PC-3 (cell line): ENCODE measurements around the gene TBX2. TPM values are rescaled to one million over a fixed set of nuclear protein-coding genes. Genes with fewer than 3 reads are reported as not detected.

ENCODE experiments used
- ATAC-seq: fragments of 200-7000 bp; cut with Tn5 transposase; 2 replicates; pipeline ENCODE4 v1.9.1; 2020; ENCODE audit warnings: mild to moderate bottlenecking, moderate library complexity
- BruUV-seq: library from RNA; stranded (reverse); fragments of 400-500 nt; replicated peaks from 2 replicates; lab custom pipeline; 2021; lab: Mats Ljungman, UMichigan
- CTCF ChIA-PET: fragments of 300-600 bp; sonication (Branson Sonifier 250); formaldehyde crosslinking; loops from one replicate; lab custom pipeline; 2022; ENCODE audit warnings: antibody characterized with exemption; lab: Charles Lee
- POLR2A ChIA-PET: fragments of 300-600 bp; sonication (Branson Sonifier 250); formaldehyde crosslinking; loops from one replicate; lab custom pipeline; 2022; ENCODE audit warnings: antibody characterized with exemption; ENCODE audit not compliant: unreplicated experiment; lab: Charles Lee
- DNase-seq: peaks from one replicate; pipeline ENCODE4 v3.0.0-alpha.2; 2015
- H2AFZ ChIP-seq: fragments of 300-600 bp; sonication (generic); 2 replicates; pipeline ENCODE4 v1.6.0; 2016; ENCODE audit warnings: antibody characterized with exemption, low read length
- H3F3A ChIP-seq: fragments of 300-600 bp; sonication (generic); one replicate; pipeline ENCODE4 v1.6.0; 2017; ENCODE audit warnings: antibody characterized with exemption, low read length, control low read depth, mild to moderate bottlenecking; ENCODE audit not compliant: unreplicated experiment
- H3K27ac ChIP-seq: fragments of 300-600 bp; sonication (generic); 2 replicates; pipeline ENCODE4 v1.5.1; 2016; ENCODE audit warnings: mild to moderate bottlenecking, low read length
- H3K27me3 ChIP-seq: fragments of 300-600 bp; sonication (generic); 2 replicates; pipeline ENCODE4 v1.6.1; 2016; ENCODE audit warnings: low read length, mixed read lengths
- H3K36me3 ChIP-seq: fragments of 300-600 bp; sonication (generic); 2 replicates; pipeline ENCODE4 v1.6.1; 2016; ENCODE audit warnings: low read depth, mixed run types, low read length, mixed read lengths
- H3K4me1 ChIP-seq: fragments of 300-600 bp; sonication (generic); 2 replicates; pipeline ENCODE4 v1.5.1; 2016; ENCODE audit warnings: low read length; ENCODE audit not compliant: insufficient read depth
- H3K4me2 ChIP-seq: fragments of 300-600 bp; sonication (generic); 2 replicates; pipeline ENCODE4 v1.6.0; 2016; ENCODE audit warnings: low read length
- H3K4me3 ChIP-seq: fragments of 300-600 bp; sonication (generic); 2 replicates; pipeline ENCODE4 v1.5.1; 2016; ENCODE audit warnings: mild to moderate bottlenecking, low read length, mixed read lengths
- H3K79me2 ChIP-seq: fragments of 300-600 bp; sonication (generic); 2 replicates; pipeline ENCODE4 v1.6.1; 2017; ENCODE audit warnings: low read length, mixed read lengths
- H3K9ac ChIP-seq: fragments of 300-600 bp; sonication (generic); 2 replicates; pipeline ENCODE4 v1.6.0; 2016; ENCODE audit warnings: mild to moderate bottlenecking, low read length
- H3K9me2 ChIP-seq: fragments of 300-600 bp; sonication (generic); replicated peaks from 2 replicates; pipeline ENCODE4 v1.6.1; 2016; ENCODE audit warnings: mixed run types, low read length, mixed read lengths
- H3K9me3 ChIP-seq: fragments of 300-600 bp; sonication (generic); 2 replicates; pipeline ENCODE4 v1.6.1; 2016; ENCODE audit warnings: low read length, mixed read lengths
- H4K20me1 ChIP-seq: fragments of 300-600 bp; sonication (generic); 2 replicates; pipeline ENCODE4 v1.6.1; 2016; ENCODE audit warnings: low read length, mixed read lengths
- CTCF ChIP-seq: fragments of 300-600 bp; sonication (generic); conservative IDR thresholded peaks from 2 replicates; pipeline ENCODE4 v1.5.1; 2017; ENCODE audit warnings: antibody characterized with exemption, low read depth, mild to moderate bottlenecking, low read length
- EZH2 ChIP-seq: fragments of 300-600 bp; sonication (generic); IDR thresholded peaks from one replicate; pipeline ENCODE4 v1.6.1; 2017; ENCODE audit warnings: antibody characterized with exemption, mild to moderate bottlenecking, low read length; ENCODE audit not compliant: unreplicated experiment
- EZH2phosphoT487 ChIP-seq: fragments of 300-600 bp; sonication (generic); IDR thresholded peaks from 2 replicates; pipeline ENCODE4 v1.6.1; 2018; ENCODE audit warnings: mild to moderate bottlenecking, antibody characterized with exemption, low read length, borderline replicate concordance
- intact Hi-C: fragments of 100-400 bp; cut with micrococcal nuclease; formaldehyde crosslinking; loops from 2 replicates; pipeline ENCODE4 v1.9.0; 2023
- total RNA-seq: library from RNA; depleted of rRNA; stranded (reverse); fragments of >200 nt; gene quantifications from 2 replicates; pipeline ENCODE4 v1.2.3, GENCODE V29; 2014

Gene TBX2
- total RNA-seq, 1 experiment from 2014 or later: 7.1 TPM

- ATAC-seq (peak; percentile 54), DNase-seq (no peak)
- intact Hi-C loops: no loop called here
- H4K20me1 ChIP-seq: no peaks in the 10 kb centered on the region
- peaks cover 4% of the 10 kb centered on the region for H3K4me1 ChIP-seq
- H3K4me2 ChIP-seq: no peak overlapping the region
- no peak overlapping the region for H3K4me3 ChIP-seq
- H2AFZ ChIP-seq: no peak overlapping the region
- POLR2A ChIA-PET: no interaction called here
- H3K9me3 ChIP-seq: no peaks in the 10 kb centered on the region
- TF ChIP-seq EZH2: no peak
- TF ChIP-seq CTCF: no peak
- no peak for TF ChIP-seq EZH2phosphoT487
- no TSS peak for BruUV-seq
- CTCF ChIA-PET: no interaction called here
- H3K9ac ChIP-seq: no peak overlapping the region
- H3K27me3 ChIP-seq: no peaks in the 10 kb centered on the region
- no peaks in the 10 kb centered on the region for H3K79me2 ChIP-seq
- no peaks in the 10 kb centered on the region for H3K9me2 ChIP-seq
- no peaks in the 10 kb centered on the region for H3F3A ChIP-seq
- H3K27ac ChIP-seq: no peak overlapping the region
- H3K36me3 ChIP-seq: no peaks in the 10 kb centered on the region
Measured at GRCh38 chr17:61449707-61450640, 50.3 kb downstream of the TBX2 start.

GRCh38 chr17:61450641-61451537 is 51.2 kb downstream of the TBX2 start:
- ChIA-PET CTCF (no interaction called here), POLR2A (no interaction called here)
- no peak for ATAC-seq
- no peaks in the 10 kb centered on the region for H3K36me3 ChIP-seq
- intact Hi-C loops: no loop called here
- H3F3A ChIP-seq: no peaks in the 10 kb centered on the region
- TF ChIP-seq EZH2phosphoT487: no peak
- no peak for TF ChIP-seq CTCF
- no peak for TF ChIP-seq EZH2
- no peak overlapping the region for H3K4me2 ChIP-seq
- H3K9me3 ChIP-seq: no peaks in the 10 kb centered on the region
- no peaks in the 10 kb centered on the region for H3K27me3 ChIP-seq
- no peak overlapping the region for H3K4me3 ChIP-seq
- H3K27ac ChIP-seq: no peak overlapping the region
- H2AFZ ChIP-seq: no peak overlapping the region
- H3K79me2 ChIP-seq: no peaks in the 10 kb centered on the region
- no TSS peak for BruUV-seq
- H4K20me1 ChIP-seq: no peaks in the 10 kb centered on the region
- H3K4me1 ChIP-seq: no peaks in the 10 kb centered on the region
- no peaks in the 10 kb centered on the region for H3K9me2 ChIP-seq
- H3K9ac ChIP-seq: no peak overlapping the region
- no peak for DNase-seq
